Measurements from ENCODE around the gene LIPC. TPM values are rescaled to one million over a fixed set of nuclear protein-coding genes. Genes with fewer than 3 reads are reported as not detected.

LIPC gene
- total and polyA plus RNA-seq, 9 of the 15 experiments (the other 6 are each of a cell fraction or from before 2014, with no cell fraction given) = 0.07 to 0.41 (median 0.11) TPM; not detected in 2

GRCh38 chr15:58474741-58475323, 43.0 kb downstream of the LIPC start (continued):
- TF ChIP-seq, protein P1, sequence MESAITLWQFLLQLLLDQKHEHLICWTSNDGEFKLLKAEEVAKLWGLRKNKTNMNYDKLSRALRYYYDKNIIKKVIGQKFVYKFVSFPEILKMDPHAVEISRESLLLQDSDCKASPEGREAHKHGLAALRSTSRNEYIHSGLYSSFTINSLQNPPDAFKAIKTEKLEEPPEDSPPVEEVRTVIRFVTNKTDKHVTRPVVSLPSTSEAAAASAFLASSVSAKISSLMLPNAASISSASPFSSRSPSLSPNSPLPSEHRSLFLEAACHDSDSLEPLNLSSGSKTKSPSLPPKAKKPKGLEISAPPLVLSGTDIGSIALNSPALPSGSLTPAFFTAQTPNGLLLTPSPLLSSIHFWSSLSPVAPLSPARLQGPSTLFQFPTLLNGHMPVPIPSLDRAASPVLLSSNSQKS (CRISPR knock-in tag; IDR thresholded peaks at IDR 0.05) = no peak
- TF ChIP-seq GTF2F1 (IDR thresholded peaks at IDR 0.05; ENCODE audit: low read depth, low read length) (no peak), FOS (IDR thresholded peaks at IDR 0.05; ENCODE audit: extremely low read depth, insufficient read length) (no peak), ZBTB49 (CRISPR knock-in tag; IDR thresholded peaks at IDR 0.05; ENCODE audit: borderline replicate concordance) (no peak), TAF15 (IDR thresholded peaks at IDR 0.05; ENCODE audit: low read depth, low read length) (no peak), U2AF2 (optimal IDR thresholded peaks at IDR 0.05; ENCODE audit: low read depth, low read length) (no peak), ZNF311 (CRISPR knock-in tag; IDR thresholded peaks at IDR 0.05) (no peak), RB1 (IDR thresholded peaks at IDR 0.05; ENCODE audit: low read depth) (no peak), POLR2A (conservative IDR thresholded peaks at IDR 0.05) (no peak)
- TF ChIP-seq, protein P2, sequence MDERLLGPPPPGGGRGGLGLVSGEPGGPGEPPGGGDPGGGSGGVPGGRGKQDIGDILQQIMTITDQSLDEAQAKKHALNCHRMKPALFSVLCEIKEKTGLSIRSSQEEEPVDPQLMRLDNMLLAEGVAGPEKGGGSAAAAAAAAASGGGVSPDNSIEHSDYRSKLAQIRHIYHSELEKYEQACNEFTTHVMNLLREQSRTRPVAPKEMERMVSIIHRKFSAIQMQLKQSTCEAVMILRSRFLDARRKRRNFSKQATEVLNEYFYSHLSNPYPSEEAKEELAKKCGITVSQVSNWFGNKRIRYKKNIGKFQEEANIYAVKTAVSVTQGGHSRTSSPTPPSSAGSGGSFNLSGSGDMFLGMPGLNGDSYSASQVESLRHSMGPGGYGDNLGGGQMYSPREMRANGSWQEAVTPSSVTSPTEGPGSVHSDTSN (CRISPR knock-in tag; IDR thresholded peaks at IDR 0.05; ENCODE audit: low read depth) = no peak
- TF ChIP-seq, protein P2 (tag; conservative IDR thresholded peaks at IDR 0.05; ENCODE audit: low read depth) = no peak
